ENCODE results near the gene ARSG. TPM values are rescaled to one million over a fixed set of nuclear protein-coding genes. Genes with fewer than 3 reads are reported as not detected.
A peak's percentile ranks its signal among the peaks of the same experiment; 100 is the strongest.

Gene ARSG
- total and polyA plus RNA-seq, 9 of the 15 experiments (the other 6 are each of a cell fraction or from before 2014, with no cell fraction given) = 1.0 to 5.6 (median 1.8) TPM

- TF ChIP-seq JUN (IDR thresholded peaks at IDR 0.05; ENCODE audit: borderline replicate concordance, low read depth, low read length) = peak; percentile 18; the same call in 1 of the 2 replicates
- TF ChIP-seq JUN (CRISPR knock-in tag; IDR thresholded peaks at IDR 0.05; ENCODE audit: borderline replicate concordance) = no peak
- peak; percentile 81 for TF ChIP-seq SMAD4 (CRISPR knock-in tag; conservative IDR thresholded peaks at IDR 0.05)
- TF ChIP-seq E2F6 (IDR thresholded peaks at IDR 0.05; ENCODE audit: borderline replicate concordance in 1 of 2, extremely low read depth in 1 of 2, insufficient read depth in 1 of 2, insufficient read length in 1 of 2, low read depth in 1 of 2, low read length in 1 of 2, poor library complexity in 1 of 2, severe bottlenecking in 1 of 2) = peak; percentile 83 to 97
- TF ChIP-seq ZNF639 (CRISPR knock-in tag; conservative IDR thresholded peaks at IDR 0.05 in 1 of 2, IDR thresholded peaks at IDR 0.05 in 1 of 2) = peak in 1 of 2 experiments; percentile 43; a peak in 1 of 4 replicates
- TF ChIP-seq MAZ (CRISPR knock-in tag; conservative IDR thresholded peaks at IDR 0.05 in 1 of 2, IDR thresholded peaks at IDR 0.05 in 1 of 2) = peak in 1 of 2 experiments; percentile 43; a peak in 1 of 4 replicates
- TF ChIP-seq ZNF717 (CRISPR knock-in tag; IDR thresholded peaks at IDR 0.05) = no peak
- no peak for TF ChIP-seq RFX1 (IDR thresholded peaks at IDR 0.05)
- peak; percentile 25; the same call in 1 of the 2 replicates for TF ChIP-seq E2F3 (CRISPR knock-in tag; IDR thresholded peaks at IDR 0.05)
- 0 out of 2 replicates have a peak, but pooled peaks have one; percentile 23 for TF ChIP-seq DPF2 (IDR thresholded peaks at IDR 0.05)
- no peak for TF ChIP-seq ZBTB40 (IDR thresholded peaks at IDR 0.05)
- TF ChIP-seq ZBTB40 (CRISPR knock-in tag; IDR thresholded peaks at IDR 0.05) = no peak
These were observed at the start of gene ARSG, which contains the start of gene SLC16A6 (continued) for GRCh38 chr17:68290955-68291835.
